ENCODE measurements around the gene PARL.

DNA sequence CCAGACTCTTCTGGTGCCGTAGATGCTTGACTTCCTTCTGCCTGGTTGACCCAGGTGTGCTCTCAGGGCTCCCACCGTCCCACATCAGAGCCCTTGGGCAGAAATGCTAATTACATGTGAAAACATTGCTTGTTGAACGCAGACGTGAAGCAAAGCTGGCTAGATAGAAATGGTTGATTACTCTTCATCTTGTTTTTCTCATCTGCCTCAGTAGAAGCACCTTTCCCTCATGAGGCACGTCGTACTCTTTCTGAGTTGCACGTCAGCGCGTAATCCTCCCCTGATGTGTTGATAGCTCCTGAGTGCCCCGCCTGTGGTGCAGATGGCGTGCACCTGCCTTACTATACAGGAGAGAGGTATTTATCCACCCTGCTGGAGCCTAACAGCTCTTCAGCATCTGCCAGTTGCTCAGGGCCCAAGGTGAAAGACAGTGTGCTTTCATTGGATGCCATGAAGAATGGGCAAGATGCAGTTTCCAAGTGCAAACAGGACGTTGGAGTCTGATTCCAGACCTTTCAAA lies 77.4 kb downstream of the PARL start:
- TF ChIP-seq, protein P1, sequence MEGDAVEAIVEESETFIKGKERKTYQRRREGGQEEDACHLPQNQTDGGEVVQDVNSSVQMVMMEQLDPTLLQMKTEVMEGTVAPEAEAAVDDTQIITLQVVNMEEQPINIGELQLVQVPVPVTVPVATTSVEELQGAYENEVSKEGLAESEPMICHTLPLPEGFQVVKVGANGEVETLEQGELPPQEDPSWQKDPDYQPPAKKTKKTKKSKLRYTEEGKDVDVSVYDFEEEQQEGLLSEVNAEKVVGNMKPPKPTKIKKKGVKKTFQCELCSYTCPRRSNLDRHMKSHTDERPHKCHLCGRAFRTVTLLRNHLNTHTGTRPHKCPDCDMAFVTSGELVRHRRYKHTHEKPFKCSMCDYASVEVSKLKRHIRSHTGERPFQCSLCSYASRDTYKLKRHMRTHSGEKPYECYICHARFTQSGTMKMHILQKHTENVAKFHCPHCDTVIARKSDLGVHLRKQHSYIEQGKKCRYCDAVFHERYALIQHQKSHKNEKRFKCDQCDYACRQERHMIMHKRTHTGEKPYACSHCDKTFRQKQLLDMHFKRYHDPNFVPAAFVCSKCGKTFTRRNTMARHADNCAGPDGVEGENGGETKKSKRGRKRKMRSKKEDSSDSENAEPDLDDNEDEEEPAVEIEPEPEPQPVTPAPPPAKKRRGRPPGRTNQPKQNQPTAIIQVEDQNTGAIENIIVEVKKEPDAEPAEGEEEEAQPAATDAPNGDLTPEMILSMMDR (IDR thresholded peaks at IDR 0.05), result no peak
- no peak for TF ChIP-seq SMC3 (IDR thresholded peaks at IDR 0.05)
- TF ChIP-seq EP300 (IDR thresholded peaks at IDR 0.05), result no peak
- no peak for TF ChIP-seq HEYL (CRISPR knock-in tag; IDR thresholded peaks at IDR 0.05)
- TF ChIP-seq, protein P2, sequence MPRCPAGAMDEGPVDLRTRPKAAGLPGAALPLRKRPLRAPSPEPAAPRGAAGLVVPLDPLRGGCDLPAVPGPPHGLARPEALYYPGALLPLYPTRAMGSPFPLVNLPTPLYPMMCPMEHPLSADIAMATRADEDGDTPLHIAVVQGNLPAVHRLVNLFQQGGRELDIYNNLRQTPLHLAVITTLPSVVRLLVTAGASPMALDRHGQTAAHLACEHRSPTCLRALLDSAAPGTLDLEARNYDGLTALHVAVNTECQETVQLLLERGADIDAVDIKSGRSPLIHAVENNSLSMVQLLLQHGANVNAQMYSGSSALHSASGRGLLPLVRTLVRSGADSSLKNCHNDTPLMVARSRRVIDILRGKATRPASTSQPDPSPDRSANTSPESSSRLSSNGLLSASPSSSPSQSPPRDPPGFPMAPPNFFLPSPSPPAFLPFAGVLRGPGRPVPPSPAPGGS (IDR thresholded peaks at IDR 0.05), result no peak
- TF ChIP-seq RARB (CRISPR knock-in tag; IDR thresholded peaks at IDR 0.05), result no peak
- TF ChIP-seq POLR2A (IDR thresholded peaks at IDR 0.05; ENCODE audit: low read length), result no peak
- no peak for TF ChIP-seq RNF2 (IDR thresholded peaks at IDR 0.05; ENCODE audit: borderline replicate concordance, low read depth)

Data from A549 (cell line).